Suprapubic skin (tissue), 4 donors: ENCODE measurements around the gene PAX5. TPM values are rescaled to one million over a fixed set of nuclear protein-coding genes. Genes with fewer than 3 reads are reported as not detected.

Source experiments
- DNase-seq, 2 donors: peaks; one replicate each; pipeline ENCODE4 v3.0.0-alpha.2; 2019; ENCODE audit warnings: low spot score in 2 of 2
- H3K27ac ChIP-seq: fragments of 200-600 bp; sonication (generic); one replicate; pipeline ENCODE4 v1.5.1; 2019
- H3K27me3 ChIP-seq: fragments of 200-600 bp; sonication (generic); one replicate; pipeline ENCODE4 v1.5.1; 2019
- H3K36me3 ChIP-seq: fragments of 200-600 bp; sonication (generic); one replicate; pipeline ENCODE4 v1.5.1; 2019
- H3K4me1 ChIP-seq: fragments of 200-600 bp; sonication (generic); one replicate; pipeline ENCODE4 v1.5.1; 2019
- H3K4me3 ChIP-seq: fragments of 200-600 bp; sonication (generic); one replicate; pipeline ENCODE4 v1.5.1; 2019; ENCODE audit warnings: mild to moderate bottlenecking
- H3K9me3 ChIP-seq: fragments of 200-600 bp; sonication (generic); one replicate; pipeline ENCODE4 v1.5.1; 2019
- CTCF ChIP-seq, 2 donors: fragments of 200-600 bp in 1 of 2; fragments of 450-650 bp in 1 of 2; sonication (generic) in 1 of 2; IDR thresholded peaks; one replicate each; pipeline ENCODE4 v1.5.1; 2016 to 2019; ENCODE audit warnings: antibody characterized with exemption in 2 of 2, mild to moderate bottlenecking in 1 of 2, moderate library complexity in 1 of 2
- EP300 ChIP-seq: sonication (generic); formaldehyde crosslinking; IDR thresholded peaks from one replicate; pipeline ENCODE4 v1.6.1; 2017; ENCODE audit warnings: antibody characterized with exemption
- POLR2A ChIP-seq, 2 donors: fragments of 450-650 bp; IDR thresholded peaks; one replicate each; pipeline ENCODE4 v1.6.1; 2017; ENCODE audit warnings: antibody characterized with exemption in 2 of 2, mild to moderate bottlenecking in 2 of 2, moderate library complexity in 2 of 2
- POLR2AphosphoS5 ChIP-seq, 3 donors: sonication (generic); formaldehyde crosslinking; IDR thresholded peaks; one replicate each; pipeline ENCODE4 v1.6.1; 2017; ENCODE audit warnings: antibody characterized with exemption in 3 of 3
- WGBS: methylation state at CpG from one replicate; pipeline ENCODE4 v1.1.5; 2018; 5-methylcytosine and 5-hydroxymethylcytosine counted together
- total RNA-seq, 4 donors: library from RNA; depleted of rRNA; stranded (reverse); fragments of >200 nt; gene quantifications; one replicate each; pipeline ENCODE4 v1.1.0, GENCODE V29; 2016

PAX5 gene
- total RNA-seq, 4 donors from 2014 or later: 0.04 TPM; not detected in 3

- no peak overlapping the region for H3K27ac ChIP-seq
- no peaks in the 10 kb centered on the region for H3K4me1 ChIP-seq
- peaks cover 7% of the 10 kb centered on the region for H3K27me3 ChIP-seq
- no peaks in the 10 kb centered on the region for H3K9me3 ChIP-seq
- H3K4me3 ChIP-seq: no peak overlapping the region
- WGBS: 46% methylated on average over 5 of the region's 5 CpGs
- DNase-seq: no peak
- H3K36me3 ChIP-seq: no peaks in the 10 kb centered on the region
- TF ChIP-seq EP300 (no peak), POLR2AphosphoS5 (IDR thresholded peaks at IDR 0.05) (no peak), POLR2A (IDR thresholded peaks at IDR 0.05) (no peak), CTCF (IDR thresholded peaks at IDR 0.05) (no peak)
Observed at GRCh38 chr9:36946653-36947052, 87.4 kb downstream of the PAX5 start.

DNA sequence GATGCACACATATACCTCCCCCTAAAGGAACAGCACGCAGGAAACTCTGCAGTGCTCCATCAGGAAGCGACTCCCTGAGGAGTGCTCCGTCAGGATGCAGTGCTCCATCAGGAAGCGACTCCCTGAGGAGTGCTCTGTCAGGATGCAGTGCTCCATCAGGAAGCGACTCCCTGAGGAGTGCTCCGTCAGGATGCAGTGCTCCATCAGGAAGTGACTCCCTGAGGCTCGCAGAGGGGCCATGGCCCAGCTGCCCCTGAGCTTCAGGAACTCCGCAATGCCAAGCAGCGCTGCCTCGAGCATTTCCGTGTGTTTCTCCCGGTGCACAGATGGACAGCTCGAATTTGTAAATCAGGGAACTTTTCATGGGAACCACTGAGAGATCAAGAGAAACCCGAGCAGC is 88.1 kb downstream of the PAX5 start:
- Histone ChIP-seq H3K27ac (no peak overlapping the region), H3K9me3 (no peaks in the 10 kb centered on the region), H3K27me3 (peaks cover 10% of the 10 kb centered on the region), H3K4me1 (no peaks in the 10 kb centered on the region), H3K36me3 (no peaks in the 10 kb centered on the region), H3K4me3 (no peak overlapping the region)
- 83% methylated on average over 8 of the region's 14 CpGs for WGBS
- DNase-seq: no peak
- no peak for TF ChIP-seq EP300

- WGBS: 88% methylated on average over 8 of the region's 8 CpGs
- Histone ChIP-seq H3K27me3 (peaks cover 14% of the 10 kb centered on the region), H3K9me3 (no peaks in the 10 kb centered on the region), H3K4me3 (no peak overlapping the region), H3K36me3 (no peaks in the 10 kb centered on the region), H3K4me1 (no peaks in the 10 kb centered on the region), H3K27ac (no peak overlapping the region)
- peak in 1 of 2 donors; percentile 45 for DNase-seq
- no peak for TF ChIP-seq POLR2AphosphoS5 (IDR thresholded peaks at IDR 0.05)
- TF ChIP-seq EP300: no peak
- TF ChIP-seq POLR2A (IDR thresholded peaks at IDR 0.05): no peak
- TF ChIP-seq CTCF (IDR thresholded peaks at IDR 0.05): no peak
Observed at GRCh38 chr9:36942891-36943290, 91.2 kb downstream of the PAX5 start.

- Histone ChIP-seq H3K27me3 (peaks cover 14% of the 10 kb centered on the region), H3K36me3 (no peaks in the 10 kb centered on the region), H3K9me3 (no peaks in the 10 kb centered on the region), H3K4me1 (no peaks in the 10 kb centered on the region), H3K27ac (no peak overlapping the region), H3K4me3 (no peak overlapping the region)
- DNase-seq: peak in 1 of 2 donors; percentile 49
- WGBS: 91% methylated on average over 6 of the region's 6 CpGs
- TF ChIP-seq CTCF (IDR thresholded peaks at IDR 0.05) (no peak), POLR2A (IDR thresholded peaks at IDR 0.05) (no peak), EP300 (no peak), POLR2AphosphoS5 (IDR thresholded peaks at IDR 0.05) (no peak)
Observed at GRCh38 chr9:36941441-36941840, 92.6 kb downstream of the PAX5 start.

GRCh38 chr9:36940881-36941280 is 93.2 kb downstream of the PAX5 start:
- peak in 1 of 2 donors; percentile 20 for DNase-seq
- 76% methylated on average over 7 of the region's 7 CpGs for WGBS

More at GRCh38 chr9:36940881-36941280, 93.2 kb downstream of the PAX5 start:
- H3K4me3 ChIP-seq: no peak overlapping the region
- no peak overlapping the region for H3K27ac ChIP-seq
- no peaks in the 10 kb centered on the region for H3K4me1 ChIP-seq
- no peaks in the 10 kb centered on the region for H3K36me3 ChIP-seq
- no peak for TF ChIP-seq CTCF (IDR thresholded peaks at IDR 0.05)
- TF ChIP-seq POLR2AphosphoS5 (IDR thresholded peaks at IDR 0.05): no peak
- no peak for TF ChIP-seq POLR2A (IDR thresholded peaks at IDR 0.05)
- TF ChIP-seq EP300: no peak
- H3K9me3 ChIP-seq: no peaks in the 10 kb centered on the region
- H3K27me3 ChIP-seq: peaks cover 14% of the 10 kb centered on the region
